HG03108 (cell line): ENCODE results near the gene CNOT6.

Experiments
- ATAC-seq: cut with Tn5 transposase; IDR thresholded peaks from one replicate; pipeline ENCODE4 v1.9.1; 2021; ENCODE audit warnings: moderate library complexity; ENCODE audit not compliant: unreplicated experiment

Gene CNOT6

GRCh38 chr5:180598797-180599589 is 104.8 kb downstream of the CNOT6 start:
- no peak for ATAC-seq

GRCh38 chr5:180599590-180599914 is 105.4 kb downstream of the CNOT6 start:
- ATAC-seq, result no peak

GRCh38 chr5:180599981-180600553 is 105.9 kb downstream of the CNOT6 start:
- ATAC-seq, result no peak

GRCh38 chr5:180600554-180601041 is 106.4 kb downstream of the CNOT6 start:
- no peak for ATAC-seq

- no peak for ATAC-seq
Measured at GRCh38 chr5:180601591-180602480, 107.7 kb downstream of the CNOT6 start.

- ATAC-seq, result no peak
Measured at GRCh38 chr5:180602481-180603075, 108.4 kb downstream of the CNOT6 start.

GRCh38 chr5:180603076-180603594 is 109.0 kb downstream of the CNOT6 start:
- no peak for ATAC-seq

GRCh38 chr5:180604271-180604670 is 110.1 kb downstream of the CNOT6 start:
- no peak for ATAC-seq

- no peak for ATAC-seq
Measured at GRCh38 chr5:180605554-180606214, 111.5 kb downstream of the CNOT6 start.

- ATAC-seq, result no peak
Measured at GRCh38 chr5:180606215-180606785, 112.1 kb downstream of the CNOT6 start.

- ATAC-seq, result no peak
Measured at GRCh38 chr5:180607861-180608571, 113.8 kb downstream of the CNOT6 start.

- no peak for ATAC-seq
Measured at GRCh38 chr5:180608572-180609310, 114.6 kb downstream of the CNOT6 start.

GRCh38 chr5:180609386-180609785 is 115.2 kb downstream of the CNOT6 start:
- ATAC-seq, result no peak

- no peak for ATAC-seq
Measured at GRCh38 chr5:180609817-180610550, 115.8 kb downstream of the CNOT6 start.

- no peak for ATAC-seq
Measured at GRCh38 chr5:180611140-180611850, 117.1 kb downstream of the CNOT6 start.

GRCh38 chr5:180612683-180613082 is 118.5 kb downstream of the CNOT6 start:
- no peak for ATAC-seq

- no peak for ATAC-seq
Measured at GRCh38 chr5:180613188-180613813, 119.1 kb downstream of the CNOT6 start.
